Cardiac septum (tissue), 1 donor: Measurements from ENCODE around the gene HOXD10. TPM values are rescaled to one million over a fixed set of nuclear protein-coding genes. Genes with fewer than 3 reads are reported as not detected.

ENCODE experiments used
- DNase-seq: peaks from one replicate; pipeline ENCODE4 v3.0.0-alpha.2; 2020; ENCODE audit warnings: low spot score
- intact Hi-C: fragments of 100-400 bp; cut with DNase I; formaldehyde crosslinking; loops from one replicate; pipeline ENCODE4 v1.14.0; 2022
- microRNA-seq: library from miRNA; unstranded; fragments of <30 nt; microRNA quantifications from one replicate; pipeline ENCODE4 v1.2.0, GENCODE V29; 2020
- total RNA-seq: library from RNA; stranded (reverse); fragmentation: NEBNext Ultra II Directional; extraction: Animal tissue kit (Norgen Biotek cat#: 25700); gene quantifications from one replicate; pipeline ENCODE4 v1.2.1, GENCODE V29; 2021
- donor health status: DM: no; HTN: no; CAD: no.

HOXD10 gene
- total RNA-seq, 1 donor from 2014 or later = 0.16 TPM

DNA sequence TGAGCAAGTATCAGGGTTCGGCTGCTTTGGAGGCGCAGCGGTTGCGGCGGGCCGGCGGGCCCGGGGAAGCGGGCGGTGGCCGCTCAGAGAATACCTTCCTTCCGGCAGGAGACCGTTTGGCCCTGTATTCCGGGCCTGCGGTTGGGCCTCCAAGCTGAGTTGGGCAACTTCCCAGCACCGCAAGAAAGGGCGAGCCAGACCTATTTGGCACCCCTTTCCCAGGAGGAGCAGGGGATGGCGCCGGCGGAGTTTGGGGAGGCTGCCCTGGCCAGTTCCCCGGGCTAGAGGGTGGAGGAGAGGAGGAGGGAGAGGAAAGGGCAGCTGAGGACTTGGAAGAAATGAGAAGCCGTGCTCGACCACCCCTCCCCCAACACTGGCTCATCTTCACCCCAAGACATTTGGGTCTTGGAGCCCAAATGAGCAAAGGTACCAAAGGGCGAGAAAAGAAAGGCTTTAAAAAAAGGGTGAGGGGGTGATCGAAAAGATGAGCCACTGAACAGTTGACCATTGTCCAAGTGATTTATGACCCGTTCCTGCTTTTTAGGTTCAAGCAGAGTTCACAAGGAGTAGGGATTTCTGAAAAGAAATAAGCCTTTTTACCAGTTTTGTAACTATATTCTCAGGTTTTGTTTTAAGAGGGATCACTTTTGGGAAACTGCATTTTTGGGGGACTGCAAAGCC lies 48.9 kb downstream of the HOXD10 start:
- intact Hi-C loops = no loop called here
- no peak for DNase-seq

DNA sequence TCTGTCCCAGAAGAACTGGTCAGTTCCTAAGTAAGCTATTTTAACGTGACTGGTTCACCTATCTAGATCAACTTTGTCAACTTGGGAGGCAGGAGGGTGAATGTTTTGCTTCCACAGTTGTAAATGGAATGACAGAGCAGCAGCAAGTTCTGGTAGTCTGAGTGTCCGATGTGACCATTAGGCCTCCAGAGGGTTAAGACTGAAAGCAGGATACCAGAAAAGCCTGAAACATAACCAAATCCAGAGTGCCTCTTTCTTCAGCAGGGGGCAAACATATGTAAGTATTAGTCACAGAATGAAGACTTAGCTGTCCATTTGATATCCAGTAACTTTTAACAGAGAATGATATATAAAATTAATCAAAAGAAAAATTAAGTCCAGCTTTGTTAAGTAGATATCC lies 49.7 kb downstream of the HOXD10 start:
- intact Hi-C loops = no loop called here
- no peak for DNase-seq

DNA sequence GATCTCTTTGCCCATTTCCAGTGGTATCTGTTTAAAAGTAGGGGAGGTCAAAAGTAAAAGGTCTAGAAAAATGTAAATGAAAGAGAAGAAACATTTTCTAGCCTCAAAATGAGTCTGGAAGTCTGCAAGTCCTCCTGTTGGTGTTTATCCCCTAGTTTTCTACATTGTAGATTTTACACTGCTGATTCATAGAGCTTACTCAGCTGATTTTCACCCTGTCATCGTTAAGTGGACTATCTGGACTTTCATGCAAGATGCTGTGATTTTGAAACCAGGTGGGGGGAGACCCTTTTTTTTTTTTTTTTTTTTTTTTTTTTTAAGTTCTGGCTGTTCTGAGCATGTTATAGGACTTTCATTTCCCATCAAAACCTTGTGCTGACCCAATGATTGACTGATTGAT lies 50.8 kb downstream of the HOXD10 start:
- no peak for DNase-seq
- intact Hi-C loops = no loop called here

DNA sequence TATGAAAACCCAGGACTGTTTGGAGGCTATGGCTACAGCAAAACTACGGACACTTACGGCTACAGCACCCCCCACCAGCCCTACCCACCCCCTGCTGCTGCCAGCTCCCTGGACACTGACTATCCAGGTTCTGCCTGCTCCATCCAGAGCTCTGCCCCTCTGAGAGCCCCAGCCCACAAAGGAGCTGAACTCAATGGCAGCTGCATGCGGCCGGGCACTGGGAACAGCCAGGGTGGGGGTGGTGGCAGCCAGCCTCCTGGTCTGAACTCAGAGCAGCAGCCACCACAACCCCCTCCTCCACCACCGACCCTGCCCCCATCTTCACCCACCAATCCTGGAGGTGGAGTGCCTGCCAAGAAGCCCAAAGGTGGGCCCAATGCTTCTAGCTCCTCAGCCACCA lies 52.6 kb downstream of the HOXD10 start:
- intact Hi-C loops = no loop called here

More for the DNA sequence above, 52.6 kb downstream of the HOXD10 start:
- DNase-seq = no peak

Small RNAs within 50 kb of the gene (microRNA-seq; reads per million reads assigned to microRNA genes)
- gene MIR10B = 3,657 reads per million, percentile 90 among the genes with 10 or more reads in this experiment

Other genes starting within 250 kb of the HOXD10 start
- gene LNPK, start 114.5 kb upstream of the HOXD10 start, total RNA-seq = 44.0 TPM
- not detected for gene EVX2, start 32.8 kb upstream of the HOXD10 start, total RNA-seq
- not detected for gene HOXD13, start 24.1 kb upstream of the HOXD10 start, total RNA-seq
- not detected for gene HOXD12, start 17.0 kb upstream of the HOXD10 start, total RNA-seq
- not detected for gene HOXD11, start 9.5 kb upstream of the HOXD10 start, total RNA-seq
- not detected for gene HOXD9, start 5.9 kb downstream of the HOXD10 start, total RNA-seq
- 1.1 TPM for gene HOXD8, start 12.9 kb downstream of the HOXD10 start, total RNA-seq
- gene HOXD4, start 34.8 kb downstream of the HOXD10 start, total RNA-seq = 0.70 TPM
- 1.0 TPM for gene HOXD3, start 40.5 kb downstream of the HOXD10 start, total RNA-seq
- 0.59 TPM for gene HOXD1, start 71.9 kb downstream of the HOXD10 start, total RNA-seq
- 44.1 TPM for gene MTX2, start 152.7 kb downstream of the HOXD10 start, total RNA-seq